GM12878 (cell line): ENCODE results near the gene GRIN2D.

ENCODE experiments used
- JUND ChIP-seq: IDR thresholded peaks from 2 replicates; pipeline ENCODE4 v1.6.1; 2012; ENCODE audit warnings: low read depth, mild to moderate bottlenecking, low read length, improper control_type of control experiment, moderate library complexity
- NFYA ChIP-seq: IDR thresholded peaks from 2 replicates; pipeline ENCODE4 v1.6.1; 2011; ENCODE audit warnings: low read depth, mild to moderate bottlenecking, low read length, improper control_type of control experiment, borderline replicate concordance

DNA sequence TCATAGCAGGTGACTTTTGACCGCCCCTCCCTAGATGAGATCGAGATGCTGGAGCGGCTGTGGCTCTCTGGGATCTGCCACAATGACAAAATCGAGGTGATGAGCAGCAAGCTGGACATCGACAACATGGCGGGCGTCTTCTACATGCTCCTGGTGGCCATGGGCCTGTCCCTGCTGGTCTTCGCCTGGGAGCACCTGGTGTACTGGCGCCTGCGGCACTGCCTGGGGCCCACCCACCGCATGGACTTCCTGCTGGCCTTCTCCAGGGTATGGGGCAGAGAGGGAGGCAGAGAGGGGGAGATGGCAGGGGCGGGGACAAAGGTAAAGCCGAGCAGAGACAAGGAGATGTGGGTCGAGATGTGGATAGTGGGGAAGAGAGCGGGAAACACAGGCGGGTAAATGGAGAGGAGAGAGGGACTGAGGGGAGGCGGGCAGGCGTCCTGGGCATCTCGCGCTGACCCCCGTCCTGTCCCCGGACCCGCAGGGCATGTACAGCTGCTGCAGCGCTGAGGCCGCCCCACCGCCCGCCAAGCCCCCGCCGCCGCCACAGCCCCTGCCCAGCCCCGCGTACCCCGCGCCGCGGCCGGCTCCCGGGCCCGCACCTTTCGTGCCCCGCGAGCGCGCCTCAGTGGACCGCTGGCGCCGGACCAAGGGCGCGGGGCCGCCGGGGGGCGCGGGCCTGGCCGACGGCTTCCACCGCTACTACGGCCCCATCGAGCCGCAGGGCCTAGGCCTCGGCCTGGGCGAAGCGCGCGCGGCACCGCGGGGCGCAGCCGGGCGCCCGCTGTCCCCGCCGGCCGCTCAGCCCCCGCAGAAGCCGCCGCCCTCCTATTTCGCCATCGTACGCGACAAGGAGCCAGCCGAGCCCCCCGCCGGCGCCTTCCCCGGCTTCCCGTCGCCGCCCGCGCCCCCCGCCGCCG lies 48.9 kb downstream of the GRIN2D start:
- TF ChIP-seq NFYA (no peak), JUND (no peak)
